ENCODE measurements around the gene FAAH.

GRCh38 chr1:46458846-46459245 is 64.7 kb downstream of the FAAH start:
- TF ChIP-seq, protein P1, sequence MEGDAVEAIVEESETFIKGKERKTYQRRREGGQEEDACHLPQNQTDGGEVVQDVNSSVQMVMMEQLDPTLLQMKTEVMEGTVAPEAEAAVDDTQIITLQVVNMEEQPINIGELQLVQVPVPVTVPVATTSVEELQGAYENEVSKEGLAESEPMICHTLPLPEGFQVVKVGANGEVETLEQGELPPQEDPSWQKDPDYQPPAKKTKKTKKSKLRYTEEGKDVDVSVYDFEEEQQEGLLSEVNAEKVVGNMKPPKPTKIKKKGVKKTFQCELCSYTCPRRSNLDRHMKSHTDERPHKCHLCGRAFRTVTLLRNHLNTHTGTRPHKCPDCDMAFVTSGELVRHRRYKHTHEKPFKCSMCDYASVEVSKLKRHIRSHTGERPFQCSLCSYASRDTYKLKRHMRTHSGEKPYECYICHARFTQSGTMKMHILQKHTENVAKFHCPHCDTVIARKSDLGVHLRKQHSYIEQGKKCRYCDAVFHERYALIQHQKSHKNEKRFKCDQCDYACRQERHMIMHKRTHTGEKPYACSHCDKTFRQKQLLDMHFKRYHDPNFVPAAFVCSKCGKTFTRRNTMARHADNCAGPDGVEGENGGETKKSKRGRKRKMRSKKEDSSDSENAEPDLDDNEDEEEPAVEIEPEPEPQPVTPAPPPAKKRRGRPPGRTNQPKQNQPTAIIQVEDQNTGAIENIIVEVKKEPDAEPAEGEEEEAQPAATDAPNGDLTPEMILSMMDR (IDR thresholded peaks at IDR 0.05): no peak
- no peak for TF ChIP-seq POLR2A (IDR thresholded peaks at IDR 0.05)
